Endothelial cell of umbilical vein (primary cell): Measurements from ENCODE around the gene DOLPP1.

Experiments used
- CTCF ChIP-seq, 2 donors: IDR thresholded peaks; 1 replicate in 1 of 2; 2 replicates in 1 of 2; pipeline ENCODE4 v1.5.1; 2011; ENCODE audit warnings: low read length in 2 of 2, mild to moderate bottlenecking in 2 of 2, moderate library complexity in 2 of 2, control low read depth in 1 of 2, inconsistent platforms in 1 of 2, low read depth in 1 of 2; ENCODE audit not compliant: insufficient read depth in 1 of 2; ENCODE audit errors: extremely low read depth in 1 of 2
- EZH2 ChIP-seq: IDR thresholded peaks from 2 replicates; pipeline ENCODE4 v1.6.1; 2012; ENCODE audit warnings: borderline replicate concordance, low read depth, mild to moderate bottlenecking, moderate library complexity, low read length, inconsistent platforms; ENCODE audit not compliant: severe bottlenecking
- POLR2A ChIP-seq: IDR thresholded peaks from 2 replicates; pipeline ENCODE4 v1.6.1; 2012; ENCODE audit warnings: low read depth, mild to moderate bottlenecking, control low read depth, low read length
- POLR2AphosphoS5 ChIP-seq: IDR thresholded peaks from 2 replicates; pipeline ENCODE4 v1.6.1; 2012; ENCODE audit warnings: low read depth, mild to moderate bottlenecking, control low read depth, low read length, moderate library complexity; ENCODE audit not compliant: insufficient read depth

GRCh38 chr9:129108805-129109536 is 28.1 kb downstream of the DOLPP1 start:
- no peak for TF ChIP-seq POLR2A
- no peak for TF ChIP-seq CTCF (IDR thresholded peaks at IDR 0.05; ENCODE audit: extremely low read depth in 1 of 2, insufficient read depth in 1 of 2, low read depth in 1 of 2, low read length in 2 of 2)
- TF ChIP-seq EZH2 = no peak
- TF ChIP-seq POLR2AphosphoS5 = no peak
